Choroid plexus epithelial cell (primary cell): ENCODE results near the gene SLC9A5.

Experiments
- DNase-seq: peaks from one replicate; pipeline ENCODE4 v3.0.0-alpha.2; 2010; ENCODE audit warnings: low read depth
- H3K4me3 ChIP-seq: 2 replicates; pipeline ENCODE4 v1.5.1; 2011; ENCODE audit warnings: low read depth, mild to moderate bottlenecking, control low read depth, low read length, moderate library complexity
- TF ChIP-seq, protein P1 (sequence below): conservative IDR thresholded peaks from 2 replicates; pipeline ENCODE4 v1.5.1; 2011; ENCODE audit warnings: low read depth, mild to moderate bottlenecking, control low read depth, inconsistent platforms, low read length, moderate library complexity

SLC9A5 gene

GRCh38 chr16:67254801-67255552 is 6.2 kb downstream of the SLC9A5 start:
- TF ChIP-seq, protein P1, sequence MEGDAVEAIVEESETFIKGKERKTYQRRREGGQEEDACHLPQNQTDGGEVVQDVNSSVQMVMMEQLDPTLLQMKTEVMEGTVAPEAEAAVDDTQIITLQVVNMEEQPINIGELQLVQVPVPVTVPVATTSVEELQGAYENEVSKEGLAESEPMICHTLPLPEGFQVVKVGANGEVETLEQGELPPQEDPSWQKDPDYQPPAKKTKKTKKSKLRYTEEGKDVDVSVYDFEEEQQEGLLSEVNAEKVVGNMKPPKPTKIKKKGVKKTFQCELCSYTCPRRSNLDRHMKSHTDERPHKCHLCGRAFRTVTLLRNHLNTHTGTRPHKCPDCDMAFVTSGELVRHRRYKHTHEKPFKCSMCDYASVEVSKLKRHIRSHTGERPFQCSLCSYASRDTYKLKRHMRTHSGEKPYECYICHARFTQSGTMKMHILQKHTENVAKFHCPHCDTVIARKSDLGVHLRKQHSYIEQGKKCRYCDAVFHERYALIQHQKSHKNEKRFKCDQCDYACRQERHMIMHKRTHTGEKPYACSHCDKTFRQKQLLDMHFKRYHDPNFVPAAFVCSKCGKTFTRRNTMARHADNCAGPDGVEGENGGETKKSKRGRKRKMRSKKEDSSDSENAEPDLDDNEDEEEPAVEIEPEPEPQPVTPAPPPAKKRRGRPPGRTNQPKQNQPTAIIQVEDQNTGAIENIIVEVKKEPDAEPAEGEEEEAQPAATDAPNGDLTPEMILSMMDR = no peak
- no peak for DNase-seq
- no peak overlapping the region for H3K4me3 ChIP-seq

DNA sequence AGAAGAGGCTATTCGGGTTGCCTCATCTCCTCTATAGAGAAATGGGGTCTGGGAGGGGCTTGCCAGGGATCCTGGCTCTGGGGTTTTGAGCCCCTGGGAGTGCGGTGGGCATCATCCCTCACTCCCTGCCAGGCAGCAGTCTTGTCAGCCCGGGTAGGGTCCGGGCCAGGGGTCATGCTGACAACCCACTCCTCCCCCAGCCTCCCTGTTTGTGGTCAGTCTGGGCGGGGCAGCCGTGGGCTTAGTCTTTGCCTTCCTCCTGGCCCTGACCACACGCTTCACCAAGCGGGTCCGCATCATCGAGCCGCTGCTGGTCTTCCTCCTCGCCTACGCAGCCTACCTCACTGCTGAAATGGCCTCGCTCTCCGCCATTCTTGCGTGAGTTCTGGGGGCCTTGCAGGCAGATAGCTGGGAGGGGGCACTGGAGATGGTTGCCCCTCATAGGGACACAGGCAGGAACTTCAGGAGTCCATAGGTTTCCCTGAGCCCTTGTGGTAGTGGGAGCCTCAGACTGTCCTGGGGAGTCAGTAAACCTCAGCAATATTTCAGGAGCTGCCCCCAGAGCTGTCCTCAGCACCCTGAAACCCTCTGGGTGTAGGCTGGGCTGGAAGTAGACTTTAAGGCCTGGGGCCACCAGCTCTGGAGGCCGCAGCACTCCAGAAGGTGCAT is 6.9 kb downstream of the SLC9A5 start:
- no peak overlapping the region for H3K4me3 ChIP-seq
- DNase-seq = no peak
- TF ChIP-seq, protein P1 = no peak

- TF ChIP-seq, protein P1 = no peak
- no peak overlapping the region for H3K4me3 ChIP-seq
- no peak for DNase-seq
Observed at GRCh38 chr16:67256701-67257230, 8.0 kb downstream of the SLC9A5 start.

DNA sequence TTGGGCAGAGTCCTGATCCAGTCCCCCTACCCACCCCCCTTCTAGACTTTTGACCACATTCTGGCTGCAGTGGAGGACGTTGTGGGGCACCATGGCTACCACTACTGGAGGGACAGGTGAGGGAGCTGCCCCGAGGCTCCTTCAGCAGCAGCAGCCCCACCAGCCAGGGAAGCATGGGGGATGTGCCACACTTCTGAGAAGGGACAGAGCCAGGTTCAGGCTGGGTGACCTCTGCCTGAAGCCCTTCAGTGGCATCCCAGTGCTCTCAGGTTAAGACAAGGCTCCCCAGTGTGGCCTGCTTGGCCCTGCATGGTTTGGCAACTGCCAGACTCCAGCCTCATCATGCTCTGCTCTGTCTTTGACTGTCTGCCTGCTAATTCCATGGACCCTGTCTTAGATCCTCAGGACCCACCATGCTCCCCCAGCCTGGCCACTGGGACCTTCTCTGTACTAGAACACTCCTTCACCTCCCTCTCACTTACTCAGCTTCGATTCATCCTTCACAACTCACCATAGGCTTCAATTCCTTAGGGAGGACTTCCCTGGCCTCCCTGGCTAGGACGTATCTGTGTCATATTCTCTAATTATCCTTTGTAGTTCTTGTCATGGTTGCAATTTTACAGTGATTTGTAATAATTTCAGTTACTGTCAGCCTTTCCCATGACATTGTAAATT is 8.8 kb downstream of the SLC9A5 start:
- DNase-seq = no peak
- TF ChIP-seq, protein P1 = no peak
- H3K4me3 ChIP-seq = no peak overlapping the region

DNA sequence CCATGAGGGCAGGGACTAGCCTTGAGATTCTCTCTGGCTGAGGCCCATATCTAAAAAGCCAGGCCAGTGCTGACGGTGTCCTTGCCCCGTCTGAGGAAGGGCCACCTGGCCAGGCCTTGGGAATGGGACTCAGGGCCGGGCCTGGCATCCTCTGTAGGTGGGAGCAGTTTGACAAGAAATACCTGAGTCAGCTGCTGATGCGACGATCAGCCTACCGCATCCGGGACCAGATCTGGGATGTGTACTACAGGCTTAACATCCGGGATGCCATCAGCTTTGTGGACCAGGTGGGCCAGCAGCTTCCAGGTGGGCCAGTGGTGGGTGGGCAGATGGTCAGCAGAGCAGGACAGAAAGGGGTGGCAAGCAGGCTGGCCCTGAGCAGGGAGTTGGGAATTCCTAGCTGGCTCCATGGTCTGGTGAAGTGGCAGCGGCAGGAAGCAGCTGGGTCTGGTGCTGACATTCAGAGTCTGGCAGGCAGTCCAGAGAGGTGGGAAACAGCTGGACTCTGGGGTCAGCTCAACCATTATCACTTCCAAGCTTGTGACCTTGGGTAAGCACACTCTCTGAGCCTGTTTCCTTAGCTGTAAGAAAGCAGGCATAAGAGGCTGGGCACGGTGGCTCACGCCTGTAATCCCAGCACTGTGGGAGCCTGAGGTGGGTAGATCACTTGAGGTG is 9.5 kb downstream of the SLC9A5 start:
- H3K4me3 ChIP-seq = no peak overlapping the region
- no peak for DNase-seq
- TF ChIP-seq, protein P1 = no peak

DNA sequence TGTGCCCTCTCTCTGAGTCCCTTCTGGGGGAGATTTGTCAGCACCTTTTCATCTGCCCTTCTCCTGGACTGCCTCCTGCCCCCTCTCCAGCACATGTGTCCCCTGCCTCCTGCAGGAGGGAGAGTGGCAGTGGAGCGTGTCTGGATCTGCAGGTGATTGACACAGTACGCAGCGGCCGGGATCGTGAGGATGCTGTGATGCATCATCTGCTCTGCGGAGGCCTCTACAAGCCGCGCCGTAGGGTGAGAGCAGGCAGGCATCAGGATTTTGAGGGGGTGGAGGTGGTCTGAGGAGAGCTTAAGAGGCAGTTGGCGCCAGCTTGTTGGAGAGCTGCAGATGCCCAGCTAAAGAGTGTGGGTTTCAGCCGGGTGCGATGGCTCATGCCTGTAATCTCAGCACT is 10.9 kb downstream of the SLC9A5 start:
- TF ChIP-seq, protein P1 = no peak
- H3K4me3 ChIP-seq = no peak overlapping the region
- DNase-seq = no peak
